C1 segment of cervical spinal cord (tissue), 14 donors: Measurements from ENCODE around the gene MRRF.
A peak's percentile ranks its signal among the peaks of the same experiment; 100 is the strongest.
"Not testable (repeated sequence)": the region's sequence is repeated elsewhere in the genome, so short reads cannot be mapped to it uniquely, and the experiment has no call there.

Source experiments
- DNase-seq, 14 donors: peaks; one replicate each; lab custom pipeline; 2025; lab: John Stamatoyannopoulos, UW

The MRRF gene

GRCh38 chr9:122355336-122355875, 90.7 kb downstream of the MRRF start:
- no peak for DNase-seq

GRCh38 chr9:122356627-122357026, 91.9 kb downstream of the MRRF start:
- DNase-seq, result no peak

- no peak for DNase-seq
These were observed 96.2 kb downstream of the MRRF start for GRCh38 chr9:122360891-122361290.

- not testable (repeated sequence) for DNase-seq
These were observed 98.4 kb downstream of the MRRF start for GRCh38 chr9:122363131-122363530.

GRCh38 chr9:122364117-122364782, 99.6 kb downstream of the MRRF start:
- DNase-seq, result no peak

GRCh38 chr9:122364783-122365150, 100.1 kb downstream of the MRRF start:
- no peak for DNase-seq

GRCh38 chr9:122366074-122366660, 101.5 kb downstream of the MRRF start:
- no peak for DNase-seq

- DNase-seq, result no peak
These were observed 102.4 kb downstream of the MRRF start for GRCh38 chr9:122367065-122367464.

- no peak for DNase-seq
These were observed 103.2 kb downstream of the MRRF start for GRCh38 chr9:122367774-122368460.

- no peak for DNase-seq
These were observed 104.0 kb downstream of the MRRF start for GRCh38 chr9:122368642-122369041.

GRCh38 chr9:122370303-122370702, 105.6 kb downstream of the MRRF start:
- DNase-seq, result peak in 2 of 14 donors; percentile 7 to 41

GRCh38 chr9:122370869-122371755, 106.4 kb downstream of the MRRF start, which contains the start of gene PTGS1:
TSS of gene PTGS1 (plus strand) at chr9:122371024. CDS start at chr9:122371085, 61 bp downstream.
- DNase-seq, result peak in 2 of 14 donors; percentile 19 to 23

- no peak for DNase-seq
These were observed 107.2 kb downstream of the MRRF start for GRCh38 chr9:122371846-122372245.

- no peak for DNase-seq
These were observed 108.5 kb downstream of the MRRF start for GRCh38 chr9:122372856-122373845.

- no peak for DNase-seq
These were observed 110.3 kb downstream of the MRRF start for GRCh38 chr9:122374885-122375420.

GRCh38 chr9:122376796-122377195, 112.1 kb downstream of the MRRF start:
- DNase-seq, result no peak

GRCh38 chr9:122377241-122378164, 112.8 kb downstream of the MRRF start:
- DNase-seq, result no peak

GRCh38 chr9:122378236-122378635, 113.6 kb downstream of the MRRF start:
- no peak for DNase-seq

- no peak for DNase-seq
These were observed 114.7 kb downstream of the MRRF start for GRCh38 chr9:122379340-122379739.
